Mammary epithelial cell (primary cell): Measurements from ENCODE around the gene NBPF6.

Source experiments
- CTCF ChIP-seq, 2 donors: IDR thresholded peaks in 1 of 2; conservative IDR thresholded peaks in 1 of 2; 2 replicates each; pipeline ENCODE4 v1.5.1; 2011 to 2012; ENCODE audit warnings: inconsistent platforms in 2 of 2, low read length in 2 of 2, mild to moderate bottlenecking in 2 of 2, control low read depth in 1 of 2, low read depth in 1 of 2; ENCODE audit not compliant: insufficient read depth in 1 of 2; ENCODE audit errors: extremely low read depth in 1 of 2
- EZH2 ChIP-seq: IDR thresholded peaks from 2 replicates; pipeline ENCODE4 v1.6.1; 2012; ENCODE audit warnings: low read length, inconsistent platforms, borderline replicate concordance

DNA sequence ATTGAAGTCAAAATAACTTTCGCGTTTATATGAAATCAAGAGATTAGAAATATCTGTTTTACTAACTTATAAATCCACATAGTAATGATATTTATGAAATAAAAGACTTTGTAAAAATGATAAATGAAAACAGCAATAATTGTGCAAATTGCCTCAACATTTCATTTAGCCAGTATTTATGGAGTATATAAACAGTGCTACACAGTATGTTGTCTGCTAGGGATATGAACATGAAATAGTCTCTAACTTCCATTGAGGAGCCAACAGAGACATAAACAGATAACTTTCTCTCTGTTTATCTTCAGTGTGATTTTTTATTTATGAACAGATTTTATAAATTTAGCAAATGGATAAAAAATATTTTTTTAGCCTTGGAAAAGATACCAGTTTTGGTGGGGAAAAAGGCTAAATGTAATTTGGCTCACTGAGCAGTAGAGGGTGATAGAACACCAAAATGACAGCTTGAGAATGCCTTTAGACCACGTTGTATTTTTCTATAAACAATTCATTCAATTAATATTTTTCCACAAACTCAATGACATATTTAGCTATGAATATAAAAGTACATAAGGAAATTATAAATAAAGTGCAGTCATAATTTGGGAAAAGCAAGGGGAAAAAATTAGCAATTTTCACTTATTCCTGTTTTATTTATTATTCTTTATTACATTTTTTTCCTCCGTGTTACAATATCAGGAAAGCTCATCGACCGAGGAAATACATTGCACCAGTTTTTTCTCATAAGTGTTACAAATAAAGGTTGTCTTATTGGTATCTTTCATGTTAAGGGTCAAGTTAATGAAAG is 62.3 kb downstream of the NBPF6 start:
- TF ChIP-seq CTCF (conservative IDR thresholded peaks at IDR 0.05 in 1 of 2, IDR thresholded peaks at IDR 0.05 in 1 of 2; ENCODE audit: extremely low read depth in 1 of 2, insufficient read depth in 1 of 2, low read depth in 1 of 2, low read length in 2 of 2) (peak; percentile 68 to 81), EZH2 (no peak)
